Glomerular endothelial cell (primary cell): ENCODE results near the gene ZNF155. TPM values are rescaled to one million over a fixed set of nuclear protein-coding genes. Genes with fewer than 3 reads are reported as not detected.
"Not testable (repeated sequence)": the region's sequence is repeated elsewhere in the genome, so short reads cannot be mapped to it uniquely, and the experiment has no call there.

Source experiments
- DNase-seq: peaks from one replicate; pipeline ENCODE4 v3.0.0-alpha.2; 2011; ENCODE audit warnings: low read depth, low spot score; ENCODE audit errors: extremely low read depth
- total RNA-seq: library from RNA; depleted of rRNA; stranded (reverse); fragments of >200 nt; gene quantifications from 2 replicates; pipeline ENCODE4 v1.2.3, GENCODE V29; 2015

ZNF155 gene
- 4.5 and 6.1 TPM in 2 replicates for total RNA-seq

GRCh38 chr19:43983912-43984686 is at the start of gene ZNF155:
TSS of gene ZNF155 (plus strand) at chr19:43984188. CDS start at chr19:43988544, 4,356 bp downstream.
- DNase-seq: peak; percentile 90

DNA sequence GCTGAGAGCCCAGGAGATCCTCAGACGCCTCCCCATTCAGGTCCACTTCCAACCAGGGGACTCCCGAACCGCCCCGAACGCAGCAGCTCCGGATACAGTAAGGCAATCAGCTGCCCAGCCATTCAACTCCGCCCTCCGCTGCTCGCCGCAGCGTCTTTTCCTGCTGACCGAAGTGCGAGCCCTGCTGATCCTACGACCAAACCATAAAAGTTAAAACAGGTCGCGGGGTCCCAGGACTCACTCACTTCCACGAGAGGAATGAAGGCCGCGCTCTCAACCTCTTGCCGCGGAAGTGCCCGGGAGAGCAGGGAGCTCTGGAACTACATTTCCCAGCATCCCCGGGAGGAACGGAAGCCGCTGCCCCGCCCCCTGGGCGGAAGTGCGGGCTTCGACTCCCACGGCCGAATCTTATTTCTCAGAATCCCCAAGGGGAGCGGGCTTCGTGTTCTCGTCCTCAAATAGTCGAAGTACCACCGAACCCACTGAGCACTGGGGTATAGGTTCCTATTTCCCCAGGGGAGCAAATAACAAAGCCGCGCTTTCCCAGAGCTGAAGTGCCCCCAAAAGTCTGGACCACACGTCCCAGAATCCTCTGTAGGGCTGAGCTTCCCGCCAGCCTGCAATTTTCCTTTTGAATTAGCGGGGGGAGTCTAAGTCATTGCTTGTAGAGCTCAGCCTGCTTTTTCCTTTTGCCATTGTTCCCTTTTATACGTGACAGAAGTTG is 48.8 kb upstream of the ZNF155 start, which contains the start of gene ZNF45:
TSS of gene ZNF45 (minus strand) at position 298 of the 724 bp plus-strand sequence. CDS start 13,097 bp downstream, outside the sequence.
- DNase-seq: peak; percentile 48

DNA sequence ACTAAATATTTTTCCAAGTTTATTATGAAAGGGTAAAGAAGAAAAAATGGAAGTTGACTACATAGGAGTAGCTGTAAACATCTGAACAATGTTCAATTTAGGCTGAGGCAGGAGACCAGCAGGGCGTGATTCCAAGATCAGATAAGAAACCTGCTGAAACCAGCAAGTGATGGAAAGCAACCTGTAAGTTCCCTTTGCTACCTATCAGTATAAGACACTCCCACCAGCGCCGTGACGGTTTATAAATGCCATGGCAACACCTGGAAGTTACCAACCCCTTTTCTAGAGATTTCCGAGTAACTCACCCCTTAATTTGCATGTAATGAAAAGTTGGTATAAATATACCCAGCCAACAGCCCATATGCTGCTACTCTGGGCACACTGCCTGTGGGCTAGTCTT is 47.8 kb upstream of the ZNF155 start:
- no peak for DNase-seq

- no peak for DNase-seq
Measured at GRCh38 chr19:43939557-43940260, 44.3 kb upstream of the ZNF155 start.

DNA sequence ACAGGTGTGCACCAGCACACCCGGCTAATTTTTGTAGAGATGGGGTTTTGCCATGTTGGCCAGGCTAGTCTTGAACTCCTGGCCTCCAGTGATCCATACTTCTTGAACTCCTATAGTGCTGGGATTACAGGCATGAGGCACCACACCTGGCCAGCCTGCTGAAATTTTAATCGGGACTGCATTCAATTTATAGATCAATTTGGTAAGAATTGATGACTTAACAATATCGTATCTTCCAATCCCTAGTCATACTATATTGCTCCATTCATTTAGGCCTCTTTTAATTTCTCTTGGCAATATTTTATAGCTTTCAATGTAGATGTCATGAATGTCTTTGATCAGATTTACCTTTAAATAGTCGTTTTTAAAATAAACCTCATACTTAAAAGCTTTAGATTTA is 43.3 kb upstream of the ZNF155 start:
- DNase-seq: no peak

- DNase-seq: no peak
Measured at GRCh38 chr19:43941209-43941608, 42.8 kb upstream of the ZNF155 start.

DNA sequence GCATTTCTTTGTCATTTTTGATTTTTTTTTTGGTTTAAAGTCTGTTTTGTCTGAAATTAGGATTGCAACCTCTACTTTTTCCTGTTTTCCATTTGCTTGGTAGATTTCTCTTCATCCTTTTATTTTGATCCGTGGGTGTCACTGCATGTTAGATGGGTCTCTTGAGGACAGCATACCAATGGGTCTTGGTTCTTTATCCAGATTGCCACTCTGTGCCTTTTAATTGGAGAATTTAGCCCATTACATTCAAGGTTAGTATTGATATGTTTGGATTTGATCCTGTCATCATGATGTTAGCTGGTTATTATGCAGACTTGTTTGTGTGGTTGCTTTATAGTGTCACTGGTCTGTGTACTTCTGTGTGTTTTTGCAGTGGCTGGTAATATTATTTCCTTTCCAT is 36.6 kb upstream of the ZNF155 start:
- not testable (repeated sequence) for DNase-seq

GRCh38 chr19:43949803-43950202 is 34.2 kb upstream of the ZNF155 start:
- DNase-seq: not testable (repeated sequence)

DNA sequence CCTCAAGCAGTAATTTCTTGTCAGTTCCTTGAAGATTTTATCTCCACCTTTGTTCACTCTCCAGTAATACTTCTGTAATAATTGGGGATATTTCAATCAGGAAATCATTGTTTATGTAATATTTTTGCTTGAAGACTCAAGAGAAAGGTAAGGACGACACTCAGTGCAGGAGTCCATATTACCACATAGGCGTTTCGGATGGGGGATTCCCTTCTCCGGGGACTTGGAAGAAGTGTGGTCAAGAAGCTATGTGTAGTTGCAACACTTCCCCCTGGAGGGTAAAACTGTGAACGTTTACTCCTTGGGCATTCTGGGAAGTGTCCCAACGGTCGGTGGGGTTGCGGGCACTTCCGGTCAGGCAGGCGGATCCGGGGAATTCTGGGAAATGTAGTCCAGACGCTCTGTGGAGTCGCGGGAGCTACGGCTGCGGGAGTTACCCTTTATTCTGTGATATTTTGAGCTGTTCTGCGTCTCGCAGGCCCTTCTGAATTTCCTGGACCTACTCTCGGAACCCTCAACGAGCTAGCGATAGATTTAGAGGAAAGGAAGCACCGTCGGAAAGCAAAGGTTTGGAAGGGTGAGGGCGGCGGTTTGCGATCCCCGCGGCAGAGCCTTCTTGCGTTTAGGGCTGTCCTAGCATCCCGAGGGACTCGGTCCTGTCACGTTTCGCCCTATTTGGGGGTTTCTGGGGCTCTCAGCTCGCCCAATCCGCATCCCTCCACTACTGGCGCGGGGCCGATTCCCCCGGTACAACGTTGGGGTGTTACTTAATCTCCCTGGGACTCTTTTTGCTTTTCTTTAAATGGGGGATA is 32.9 kb upstream of the ZNF155 start, which contains the start of gene ZNF221:
TSS of gene ZNF221 (plus strand) at position 395 of the 812 bp plus-strand sequence. CDS start 11,499 bp downstream, outside the sequence.
- peak; percentile 95 for DNase-seq

DNA sequence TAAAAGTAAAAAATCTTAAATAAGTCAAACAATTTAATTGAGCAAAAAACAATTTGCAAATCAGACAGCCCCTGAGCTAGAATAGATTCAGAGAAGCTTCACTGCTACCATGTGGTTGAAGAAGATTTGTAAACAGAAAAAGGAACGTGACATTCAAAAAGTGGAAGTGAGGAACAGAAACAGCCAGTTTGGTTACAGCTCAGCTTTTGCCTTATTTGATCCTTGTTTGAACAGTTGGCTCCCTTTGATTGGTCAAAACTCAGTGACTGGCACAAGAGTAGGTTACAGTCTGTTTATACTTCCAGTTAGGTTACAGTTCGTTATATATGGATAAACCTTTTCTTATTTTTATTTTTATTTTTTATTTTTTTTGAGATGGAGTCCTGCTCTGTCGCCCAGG is 27.2 kb upstream of the ZNF155 start:
- no peak for DNase-seq

DNA sequence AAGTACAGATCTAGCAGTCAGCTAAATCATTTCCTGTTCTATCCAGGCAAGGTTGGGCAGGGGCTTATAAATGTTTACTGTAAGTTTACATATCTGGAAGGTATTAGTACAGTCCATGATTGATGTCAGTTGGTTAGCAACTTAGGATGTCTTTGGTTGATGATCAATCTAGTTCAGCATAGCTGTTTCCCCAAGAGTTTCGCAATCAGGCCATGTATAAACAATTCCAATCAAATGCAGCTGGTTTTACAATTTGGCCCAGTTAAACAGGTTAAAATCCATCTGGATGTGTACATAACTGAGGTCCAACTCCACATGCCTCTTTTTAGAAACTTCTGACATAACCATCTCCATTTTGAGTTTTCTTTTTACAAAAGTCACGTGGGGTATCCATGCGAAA is 26.1 kb upstream of the ZNF155 start:
- no peak for DNase-seq

DNA sequence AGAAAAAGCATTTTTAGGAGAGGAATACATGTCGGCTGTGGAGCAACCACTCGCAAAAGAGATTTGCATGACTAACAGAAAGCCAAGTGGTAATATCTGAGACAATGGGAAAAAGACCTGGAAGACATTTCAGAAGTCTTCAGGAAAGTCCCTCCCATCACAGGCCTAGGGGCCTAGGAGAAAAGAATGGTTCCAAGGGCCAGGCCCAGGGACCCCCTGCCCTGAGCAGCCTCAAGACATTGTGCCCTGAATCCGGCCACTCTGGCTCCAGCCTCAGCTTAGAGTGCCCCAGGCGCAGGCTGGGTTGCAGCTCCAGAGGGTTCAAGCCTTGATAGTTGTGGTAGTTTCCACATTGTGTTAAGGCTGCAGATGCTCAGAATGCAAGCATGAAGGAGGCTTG is 23.6 kb upstream of the ZNF155 start:
- no peak for DNase-seq

DNA sequence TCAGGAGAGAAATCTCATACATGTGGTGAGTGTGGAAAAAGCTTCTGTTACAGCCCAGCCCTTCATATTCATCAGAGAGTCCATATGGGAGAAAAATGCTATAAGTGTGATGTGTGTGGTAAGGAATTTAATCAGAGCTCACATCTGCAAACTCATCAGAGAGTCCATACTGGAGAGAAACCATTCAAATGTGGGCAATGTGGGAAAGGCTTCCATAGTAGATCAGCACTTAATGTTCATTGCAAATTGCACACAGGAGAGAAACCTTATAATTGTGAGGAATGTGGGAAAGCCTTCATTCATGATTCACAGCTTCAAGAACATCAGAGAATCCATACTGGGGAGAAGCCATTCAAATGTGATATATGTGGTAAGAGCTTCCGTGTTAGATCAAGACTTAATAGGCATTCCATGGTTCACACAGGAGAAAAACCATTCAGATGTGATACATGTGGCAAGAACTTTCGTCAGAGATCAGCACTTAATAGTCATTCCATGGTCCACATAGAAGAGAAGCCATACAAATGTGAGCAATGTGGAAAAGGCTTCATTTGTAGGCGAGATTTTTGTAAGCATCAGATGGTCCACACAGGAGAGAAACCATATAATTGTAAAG is 17.8 kb upstream of the ZNF155 start:
- DNase-seq: no peak

DNA sequence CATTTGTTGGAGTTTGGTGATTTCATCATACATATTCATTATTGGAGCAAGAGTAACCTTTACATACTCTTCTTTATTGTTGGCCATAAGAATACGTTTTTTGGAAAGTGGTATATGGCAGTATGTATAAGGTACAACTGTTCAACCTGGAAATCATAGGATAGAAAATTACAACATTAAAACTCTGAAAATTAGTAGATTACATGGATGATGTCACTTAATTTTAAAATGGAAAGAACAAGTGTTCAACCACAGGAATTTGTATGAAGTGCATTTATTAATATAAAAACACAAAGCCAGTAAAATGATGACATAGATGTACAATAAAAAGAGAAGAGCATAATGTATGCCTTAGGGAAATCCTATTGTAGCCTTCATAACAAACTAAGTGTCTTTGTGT is 7.3 kb upstream of the ZNF155 start:
- DNase-seq: no peak

DNA sequence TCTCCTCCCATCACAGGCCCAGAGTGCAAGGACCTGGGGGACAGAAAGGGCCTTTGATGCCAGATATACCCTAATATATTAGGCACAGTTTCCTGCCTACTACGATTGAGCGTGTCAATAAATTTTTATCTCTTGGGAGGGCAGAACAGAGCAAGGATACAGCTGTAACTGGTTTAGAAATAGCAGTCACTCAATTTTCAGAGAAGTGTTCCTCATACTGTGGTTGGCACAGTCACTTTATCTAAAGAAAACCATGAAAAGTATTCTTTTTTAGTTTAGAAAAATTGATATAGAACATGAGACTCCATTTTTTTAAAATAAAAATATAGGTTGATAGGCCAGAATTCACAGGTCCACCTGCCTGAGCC is 460 bp upstream of the ZNF155 start:
- no peak for DNase-seq

GRCh38 chr19:43984687-43985000 is 656 bp downstream of the ZNF155 start:
- no peak for DNase-seq

- no peak for DNase-seq
Measured at GRCh38 chr19:43997631-43998290, 13.8 kb downstream of the ZNF155 start.

GRCh38 chr19:44002212-44002565 is 18.2 kb downstream of the ZNF155 start:
- no peak for DNase-seq

- DNase-seq: peak; percentile 82
Measured at GRCh38 chr19:44002566-44003460, 18.8 kb downstream of the ZNF155 start, which contains the start of gene ZNF230. TSS of gene ZNF230 (plus strand) at chr19:44002957. CDS start at chr19:44007079, 4,122 bp downstream.
